GM19035 (cell line): Measurements from ENCODE around the gene PAAF1.
A peak's percentile ranks its signal among the peaks of the same experiment; 100 is the strongest.

Experiments used
- ATAC-seq: cut with Tn5 transposase; IDR thresholded peaks from one replicate; pipeline ENCODE4 v1.9.1; 2021; ENCODE audit not compliant: unreplicated experiment

Gene PAAF1

GRCh38 chr11:73944901-73945300 is 68.1 kb downstream of the PAAF1 start:
- ATAC-seq: no peak

DNA sequence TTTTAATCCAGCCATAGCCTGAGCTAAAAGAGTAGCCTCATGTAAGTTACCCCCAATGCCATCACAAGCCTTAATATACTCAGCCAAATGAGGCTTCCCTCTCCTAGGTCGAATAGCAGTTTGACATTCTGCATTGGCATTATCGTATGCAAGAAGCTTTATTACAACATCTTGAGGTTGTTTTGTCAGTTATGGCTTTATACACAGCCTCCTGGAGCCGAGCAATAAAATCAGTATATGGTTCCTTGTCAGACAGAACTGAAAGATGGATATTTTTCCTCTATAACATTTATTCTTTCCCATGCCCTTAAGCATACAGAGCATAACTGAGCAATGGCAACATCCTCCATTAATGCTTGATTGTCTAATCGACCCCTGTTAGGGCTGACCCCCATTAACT is 68.6 kb downstream of the PAAF1 start:
- ATAC-seq: no peak

GRCh38 chr11:73946798-73947458 is 70.1 kb downstream of the PAAF1 start:
- no peak for ATAC-seq

GRCh38 chr11:73949246-73949645 is 72.4 kb downstream of the PAAF1 start:
- ATAC-seq: no peak

DNA sequence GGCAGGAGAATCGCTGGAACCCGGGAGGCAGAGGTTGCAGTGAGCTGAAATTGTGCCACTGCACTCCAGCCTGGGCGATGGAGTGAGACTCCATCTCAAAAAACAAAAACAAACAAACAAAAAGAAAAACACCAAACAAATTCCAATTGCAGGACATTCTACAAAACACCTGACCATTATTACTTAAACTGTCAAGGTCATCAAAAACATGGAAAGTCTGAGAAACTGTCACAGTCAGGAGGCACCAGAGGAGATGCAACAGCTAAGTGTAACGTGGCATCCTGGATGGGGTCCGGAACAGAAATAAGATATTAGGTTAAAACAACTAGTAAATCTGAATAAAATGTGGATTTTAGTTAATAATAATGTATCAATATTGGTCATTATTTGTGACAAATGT is 73.1 kb downstream of the PAAF1 start:
- no peak for ATAC-seq

GRCh38 chr11:73950869-73951710 is 74.3 kb downstream of the PAAF1 start, which contains the start of gene DNAJB13:
Gene DNAJB13, plus strand, starts transcription at chr11:73951026. Its CDS starts 44 bp downstream, at chr11:73951070.
- ATAC-seq: peak; percentile 82

DNA sequence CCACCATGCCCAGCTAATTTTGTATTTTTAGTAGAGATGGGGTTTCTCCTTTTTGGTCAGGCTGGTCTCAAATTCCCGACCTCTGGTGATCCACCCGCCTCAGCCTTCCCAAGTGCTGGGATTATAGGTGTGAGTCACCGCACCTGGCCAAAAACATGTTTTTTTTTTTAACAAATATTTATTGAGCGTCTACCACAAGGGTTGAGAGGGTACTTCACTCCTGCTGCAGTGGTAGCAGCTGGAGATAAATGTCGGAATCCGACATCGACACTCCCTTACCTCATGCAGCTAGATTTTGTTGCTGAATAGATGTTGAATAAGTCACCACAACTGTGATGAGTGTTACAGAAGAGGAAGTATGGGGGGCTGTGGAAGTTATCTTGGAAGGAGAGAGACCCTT is 75.0 kb downstream of the PAAF1 start:
- no peak for ATAC-seq

GRCh38 chr11:73956876-73957653 is 80.3 kb downstream of the PAAF1 start:
- no peak for ATAC-seq

GRCh38 chr11:73957654-73958361 is 81.0 kb downstream of the PAAF1 start:
- no peak for ATAC-seq

GRCh38 chr11:73958521-73959141 is 81.8 kb downstream of the PAAF1 start:
- ATAC-seq: no peak

GRCh38 chr11:73961321-73961720 is 84.5 kb downstream of the PAAF1 start:
- ATAC-seq: no peak

DNA sequence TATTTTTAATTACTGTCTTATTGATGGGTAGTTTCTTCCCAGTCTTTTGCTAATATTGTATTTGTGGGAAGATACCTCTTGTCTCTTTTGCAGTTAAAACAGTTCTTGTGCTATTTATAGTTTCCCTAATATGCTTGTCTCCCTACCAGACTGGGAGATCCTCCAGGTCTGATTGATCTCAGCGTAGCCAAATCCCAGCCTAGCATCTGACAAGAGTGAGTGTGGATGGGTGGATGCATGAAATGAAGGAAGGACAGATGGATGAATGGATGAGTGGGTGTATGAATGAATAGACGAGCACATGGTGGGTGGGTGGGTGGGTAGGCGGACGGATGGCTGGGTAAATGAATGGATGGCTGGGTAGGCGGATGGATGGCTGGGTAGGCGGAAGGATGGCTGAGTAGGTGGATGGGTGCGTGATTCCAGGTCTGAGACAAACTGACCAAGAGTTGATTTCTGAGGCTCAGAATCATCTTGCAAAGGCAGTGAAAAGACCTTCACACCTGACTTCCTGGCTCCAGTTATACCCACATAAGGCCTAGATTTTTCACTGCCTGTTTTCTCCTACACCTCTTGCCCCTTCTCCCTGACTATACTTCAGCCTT is 85.4 kb downstream of the PAAF1 start:
- no peak for ATAC-seq

GRCh38 chr11:73963861-73964260 is 87.1 kb downstream of the PAAF1 start:
- ATAC-seq: no peak

- ATAC-seq: no peak
Observed at GRCh38 chr11:73965076-73965763, 88.4 kb downstream of the PAAF1 start.

DNA sequence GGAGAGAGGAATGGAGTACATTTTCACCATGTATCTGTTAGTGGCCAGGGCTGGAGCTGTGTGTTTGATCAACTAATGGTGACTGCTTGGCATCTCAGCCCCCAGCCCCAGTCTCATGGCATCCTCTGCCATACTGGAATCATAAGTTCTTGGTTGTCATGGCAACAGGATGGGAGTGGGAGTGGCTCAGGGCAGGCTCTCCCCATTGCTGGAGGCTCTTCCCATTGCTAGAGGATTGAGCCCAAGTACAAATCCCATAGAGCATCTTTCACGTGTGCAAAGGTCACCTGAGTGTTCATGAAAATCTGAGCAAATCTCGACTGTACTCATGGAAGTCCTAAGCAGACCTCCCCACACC is 88.9 kb downstream of the PAAF1 start:
- ATAC-seq: no peak

DNA sequence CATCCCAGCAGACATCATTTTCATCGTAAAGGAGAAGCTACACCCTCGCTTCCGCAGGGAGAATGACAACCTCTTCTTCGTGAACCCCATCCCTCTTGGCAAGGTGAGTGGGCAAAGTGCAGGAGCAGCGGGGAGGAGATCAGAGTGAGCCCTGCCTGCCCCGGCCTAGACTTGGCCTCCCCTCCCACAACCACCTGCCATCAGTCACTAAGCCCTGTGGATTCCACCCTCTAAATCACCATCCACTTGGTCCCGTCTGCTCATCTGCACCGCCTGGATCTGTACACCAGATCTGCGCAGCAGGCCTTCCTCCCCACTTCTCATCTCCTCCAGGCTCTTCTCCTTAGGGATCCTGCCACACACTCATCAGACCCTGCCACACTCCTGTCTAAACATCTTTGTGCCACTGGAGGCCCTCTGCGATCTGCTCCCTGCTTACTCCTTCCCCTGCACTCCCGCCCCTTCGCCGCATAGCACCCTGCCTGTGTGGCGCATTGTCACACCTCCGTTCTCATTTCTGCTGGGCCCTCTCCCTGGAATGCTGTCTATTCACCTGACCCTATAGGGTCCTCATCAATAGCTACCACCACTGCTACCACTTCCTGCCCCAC is 91.7 kb downstream of the PAAF1 start:
- ATAC-seq: no peak

- ATAC-seq: no peak
Observed at GRCh38 chr11:73969091-73969490, 92.3 kb downstream of the PAAF1 start.

DNA sequence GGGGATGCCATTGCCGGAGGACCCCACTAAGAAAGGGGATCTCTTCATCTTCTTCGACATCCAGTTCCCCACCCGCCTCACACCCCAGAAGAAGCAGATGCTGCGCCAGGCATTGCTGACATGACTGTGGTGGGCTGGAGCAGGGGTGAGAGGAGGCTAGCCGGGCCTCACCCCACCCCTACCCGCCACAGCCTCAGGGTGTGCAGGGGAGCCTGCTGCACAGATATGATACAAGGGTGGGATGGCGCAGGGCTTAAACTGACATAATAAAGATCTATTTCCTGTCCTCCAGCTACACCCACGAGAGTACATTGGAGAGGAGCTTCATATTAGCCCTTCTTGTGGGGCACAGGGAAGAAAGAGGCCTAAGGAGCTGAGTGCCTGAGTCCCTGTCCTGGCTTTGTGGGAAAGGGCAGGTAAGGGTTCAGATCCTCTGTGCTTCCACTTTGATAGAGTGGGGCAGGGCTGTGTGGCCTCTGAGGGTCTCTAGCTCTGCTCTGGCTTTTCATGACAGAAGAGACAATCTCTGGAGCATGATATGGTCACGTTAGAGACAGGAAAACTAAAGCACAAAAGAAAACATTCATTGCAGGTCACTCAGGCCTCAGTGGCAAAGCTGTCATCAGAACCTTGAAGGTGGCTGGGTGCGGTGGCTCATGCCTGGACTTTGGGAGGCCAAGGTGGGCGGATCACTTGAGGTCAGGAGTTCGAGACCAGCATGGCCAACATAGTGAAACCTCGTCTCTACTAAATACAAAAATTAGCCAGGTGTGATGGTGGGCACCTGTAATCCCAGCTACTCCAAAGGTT is 93.4 kb downstream of the PAAF1 start:
- no peak for ATAC-seq
